ENCODE data around the gene UBE2I.
"Not testable (repeated sequence)": the region's sequence is repeated elsewhere in the genome, so short reads cannot be mapped to it uniquely, and the experiment has no call there.

UBE2I gene

DNA sequence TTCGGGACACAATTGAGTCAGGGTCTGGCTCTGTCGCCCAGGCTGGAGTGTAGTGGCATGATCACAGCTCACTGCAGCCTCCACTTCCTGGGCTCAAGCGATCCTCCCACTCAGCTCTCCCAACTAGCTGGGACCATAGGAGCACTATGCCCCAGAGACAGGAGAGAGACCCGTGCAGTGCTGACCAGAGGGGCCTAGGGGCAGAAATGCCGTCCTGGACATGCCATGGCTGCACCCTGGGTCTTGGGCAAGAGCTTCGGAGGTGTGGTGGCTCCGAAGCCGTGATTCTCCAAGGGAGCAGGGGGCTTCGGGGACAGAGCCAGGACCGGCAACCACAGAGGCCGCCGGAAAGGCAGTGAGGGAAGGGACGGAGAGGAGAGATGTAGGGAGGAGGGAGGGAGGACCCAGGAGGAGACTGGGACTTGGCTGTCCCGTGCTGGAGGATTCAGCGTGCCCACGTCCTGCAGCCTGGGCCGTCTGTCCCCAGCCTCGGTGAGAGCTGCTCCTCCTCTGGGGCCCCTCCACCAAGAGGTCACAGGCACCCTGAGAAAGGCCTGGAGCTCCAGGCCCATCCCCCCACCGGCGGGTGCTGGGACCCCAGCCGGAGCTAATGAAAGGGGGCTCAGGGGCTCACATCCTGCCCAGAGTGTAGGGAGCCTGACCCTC, 31.7 kb upstream of the UBE2I start:
- no peak for DNase-seq

DNA sequence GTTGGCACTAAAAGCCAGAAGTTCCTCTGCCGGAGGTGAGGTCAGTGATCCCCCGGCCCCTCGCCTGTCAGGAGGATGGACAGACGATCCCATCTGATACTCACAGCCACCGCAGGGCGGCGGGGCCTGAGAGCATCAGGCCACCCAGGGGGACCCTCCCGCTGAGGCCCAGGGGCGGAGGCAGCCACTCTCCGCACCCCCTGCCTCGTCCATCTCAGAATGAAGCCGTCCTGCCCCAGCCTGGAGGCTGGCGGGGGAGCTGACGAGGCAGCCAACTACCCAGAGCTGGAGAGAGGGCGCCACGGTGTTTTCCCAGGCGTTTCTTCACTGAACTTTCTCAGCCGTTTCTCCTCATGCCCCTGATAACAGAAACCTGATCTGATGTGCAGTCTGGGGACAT, 31.0 kb upstream of the UBE2I start:
- no peak for DNase-seq

GRCh38 chr16:1279081-1279944, 30.1 kb upstream of the UBE2I start:
- no peak for DNase-seq

DNA sequence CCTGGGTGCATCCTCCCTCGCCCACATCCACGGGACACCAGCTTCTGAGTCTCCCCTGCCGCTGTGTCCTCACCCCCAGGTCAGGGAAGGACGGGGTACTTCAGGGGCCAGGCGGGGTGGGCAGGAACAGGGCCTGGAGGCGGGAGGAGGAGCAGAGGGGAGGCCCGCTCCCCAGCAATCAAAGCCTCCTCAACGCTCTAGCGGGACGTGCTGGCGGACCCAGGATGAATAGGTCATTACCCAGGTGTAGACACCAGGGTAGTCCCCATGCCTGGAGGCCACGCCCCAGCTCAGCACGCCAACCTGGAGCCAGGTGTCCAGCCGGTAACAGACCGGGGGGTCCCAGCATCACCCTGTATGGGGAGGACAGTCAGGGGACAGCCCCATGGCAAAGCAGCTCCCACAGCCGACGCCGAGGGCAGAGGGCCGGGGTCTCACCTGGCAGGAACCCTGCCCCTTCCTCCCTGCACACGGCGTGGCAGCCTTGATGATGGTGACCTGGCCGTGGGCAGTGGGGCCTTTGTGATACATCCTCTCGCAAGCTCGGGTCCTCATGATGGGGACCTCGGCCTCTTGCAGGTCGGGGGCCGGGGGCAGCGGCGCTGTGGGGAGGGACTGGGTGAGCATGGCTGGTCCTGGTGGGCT, 29.4 kb upstream of the UBE2I start:
- DNase-seq: no peak

DNA sequence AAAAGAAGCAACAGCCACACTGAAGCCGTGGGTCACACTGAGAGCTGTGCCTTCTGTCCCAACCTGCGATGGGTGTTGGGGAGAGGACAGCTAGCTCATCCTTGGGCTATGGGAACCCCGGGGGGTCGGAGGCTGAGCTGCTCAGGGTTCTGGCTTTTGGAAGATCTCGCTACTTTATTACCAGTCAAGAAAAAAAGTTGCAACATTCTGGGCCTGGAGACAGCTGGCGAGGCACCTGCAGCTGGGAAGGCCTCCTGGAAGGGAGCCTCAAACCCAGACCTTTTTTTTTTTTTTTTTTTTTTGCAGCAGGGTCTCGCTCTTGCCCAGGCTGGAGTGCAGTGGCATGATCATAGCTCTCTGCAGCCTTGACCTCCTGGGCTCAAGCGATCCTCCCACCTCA, 28.7 kb upstream of the UBE2I start:
- DNase-seq: no peak

DNA sequence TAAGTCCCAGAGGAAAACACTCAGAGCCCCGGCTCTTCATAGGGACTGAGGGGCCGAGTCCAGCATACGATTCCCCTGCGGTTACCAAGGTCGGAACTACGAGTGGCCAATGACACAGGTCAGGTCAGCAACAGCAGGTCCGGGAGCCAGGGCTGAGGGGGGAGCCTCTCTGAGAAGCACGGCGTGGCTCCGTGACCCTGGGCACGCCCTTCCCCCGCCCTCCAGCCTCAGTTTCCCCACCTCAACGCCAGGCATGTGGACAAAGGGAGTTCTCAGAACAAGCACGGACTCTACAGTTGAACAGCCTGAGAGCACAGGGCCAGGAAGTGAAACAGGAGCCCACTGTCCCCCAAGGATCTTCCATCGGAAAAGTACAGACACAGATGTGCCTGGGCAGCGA, 27.9 kb upstream of the UBE2I start:
- no peak for DNase-seq

DNA sequence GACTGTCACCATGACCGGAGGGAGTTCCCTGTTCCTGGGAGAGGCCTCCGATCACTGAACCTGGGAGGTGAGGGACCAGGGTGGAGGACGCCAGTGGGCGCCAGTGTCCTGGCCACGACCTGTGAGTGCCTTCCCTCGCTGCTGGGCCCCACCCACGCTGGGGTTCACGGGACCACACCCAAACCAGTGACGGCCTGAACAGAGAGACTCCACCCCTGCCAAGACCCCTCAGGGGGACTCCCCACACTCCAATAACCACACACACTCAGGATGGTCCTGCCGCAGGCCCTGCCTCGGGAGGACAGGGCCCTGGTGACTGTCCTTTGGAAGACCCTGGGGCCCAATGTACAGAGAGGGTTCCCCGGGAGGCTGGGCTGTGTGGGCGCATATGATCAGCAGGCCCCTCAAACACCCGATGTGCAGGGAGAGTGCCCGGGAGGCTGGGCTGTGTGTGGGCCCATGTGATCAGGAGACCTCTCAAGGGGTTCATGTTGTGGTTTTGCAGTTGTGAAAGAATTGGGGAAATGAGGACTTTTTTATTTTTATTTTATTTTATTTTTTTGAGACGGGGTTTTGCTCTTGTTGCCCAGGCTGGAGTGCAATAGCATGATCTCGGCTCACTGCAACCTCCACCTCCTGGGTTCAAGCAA, 27.0 kb upstream of the UBE2I start:
- DNase-seq: no peak

GRCh38 chr16:1283296-1283695, 26.1 kb upstream of the UBE2I start:
- DNase-seq: no peak

DNA sequence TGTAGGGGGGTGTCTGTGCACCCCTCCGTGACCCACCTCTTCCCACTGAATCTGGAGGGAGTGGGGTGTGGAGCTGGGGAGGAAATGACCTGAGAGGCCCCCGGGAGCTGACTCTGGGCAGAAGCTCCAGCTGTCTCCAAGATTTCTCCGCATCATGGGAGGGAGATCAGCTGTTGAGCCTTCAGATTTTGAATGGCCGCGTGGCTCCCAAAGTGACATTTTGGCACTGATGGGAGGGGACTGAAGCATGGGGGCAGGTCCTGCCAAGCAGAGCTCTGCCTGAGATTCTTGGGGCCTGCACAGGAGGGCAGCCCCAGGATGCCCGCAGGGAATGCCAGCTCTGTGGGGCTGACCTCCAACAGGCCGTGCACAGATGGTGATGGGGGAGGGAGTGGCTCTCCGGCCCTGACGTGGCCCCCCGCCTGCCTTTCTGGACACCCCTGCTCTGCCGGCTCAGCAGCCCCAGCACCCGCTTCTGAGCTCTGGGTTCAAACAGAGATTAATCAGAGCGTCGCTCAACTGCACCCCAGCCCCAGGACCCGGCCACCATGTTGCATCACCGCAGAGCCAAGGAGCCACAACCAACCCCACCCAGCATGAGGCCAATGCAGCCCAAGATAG, 25.3 kb upstream of the UBE2I start:
- no peak for DNase-seq

- no peak for DNase-seq
Observed at GRCh38 chr16:1285669-1286512, 23.5 kb upstream of the UBE2I start.

GRCh38 chr16:1286513-1287094, 22.8 kb upstream of the UBE2I start:
- no peak for DNase-seq

DNA sequence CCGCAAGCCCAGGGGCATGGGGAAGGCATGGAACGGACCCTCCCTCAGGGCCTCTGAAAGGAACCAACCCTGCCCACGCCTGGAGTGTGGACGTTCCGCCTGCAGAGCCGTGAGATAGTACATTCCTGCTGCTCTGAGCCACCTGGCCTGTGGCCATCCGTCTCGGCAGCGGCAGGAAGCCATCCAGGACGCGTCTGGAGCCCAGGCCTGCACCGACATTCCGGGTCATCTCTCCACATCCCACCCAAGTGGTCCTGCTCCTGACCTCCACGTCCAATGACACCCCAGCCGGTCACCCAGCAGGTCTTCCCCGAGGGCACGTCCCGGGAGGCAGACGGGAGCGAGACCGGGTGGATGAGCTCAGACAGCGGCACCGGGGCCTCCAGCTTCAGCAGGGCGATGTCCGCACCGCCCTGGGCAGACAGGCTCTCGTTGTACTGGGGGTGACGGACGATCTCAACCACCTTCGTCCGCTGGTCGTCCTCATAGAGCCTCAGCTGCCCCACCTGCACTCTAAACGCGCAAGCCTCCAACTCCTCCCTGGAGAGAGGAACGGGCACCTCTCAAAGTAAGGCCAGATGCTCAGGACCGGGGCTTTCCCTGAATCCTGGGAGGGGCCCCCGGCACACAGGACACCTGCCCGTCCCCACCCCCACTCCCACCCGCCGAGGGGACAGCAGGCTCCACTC, 21.3 kb upstream of the UBE2I start:
- no peak for DNase-seq

GRCh38 chr16:1288813-1289476, 20.5 kb upstream of the UBE2I start:
- no peak for DNase-seq

DNA sequence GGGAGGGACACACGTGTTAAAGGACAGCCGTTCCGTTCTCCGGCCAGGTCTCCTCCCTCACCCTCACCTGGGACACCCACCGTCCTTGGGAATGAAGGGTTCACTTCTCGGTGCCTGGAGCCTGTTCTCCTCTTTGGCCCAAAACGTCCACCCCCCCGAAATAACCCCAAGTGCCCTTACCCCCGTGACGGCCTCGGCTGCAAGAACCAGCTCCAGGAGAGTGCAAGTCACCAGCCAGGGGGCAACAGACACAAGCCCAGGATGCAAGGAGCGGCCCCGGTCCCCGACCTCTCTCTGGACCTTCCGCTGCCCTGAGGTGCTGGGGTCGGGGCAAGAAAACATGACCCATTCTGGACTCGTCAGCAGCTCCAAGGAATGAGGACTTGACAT, 20.0 kb upstream of the UBE2I start:
- DNase-seq: no peak

- no peak for DNase-seq
Observed at GRCh38 chr16:1290063-1290501, 19.4 kb upstream of the UBE2I start.

DNA sequence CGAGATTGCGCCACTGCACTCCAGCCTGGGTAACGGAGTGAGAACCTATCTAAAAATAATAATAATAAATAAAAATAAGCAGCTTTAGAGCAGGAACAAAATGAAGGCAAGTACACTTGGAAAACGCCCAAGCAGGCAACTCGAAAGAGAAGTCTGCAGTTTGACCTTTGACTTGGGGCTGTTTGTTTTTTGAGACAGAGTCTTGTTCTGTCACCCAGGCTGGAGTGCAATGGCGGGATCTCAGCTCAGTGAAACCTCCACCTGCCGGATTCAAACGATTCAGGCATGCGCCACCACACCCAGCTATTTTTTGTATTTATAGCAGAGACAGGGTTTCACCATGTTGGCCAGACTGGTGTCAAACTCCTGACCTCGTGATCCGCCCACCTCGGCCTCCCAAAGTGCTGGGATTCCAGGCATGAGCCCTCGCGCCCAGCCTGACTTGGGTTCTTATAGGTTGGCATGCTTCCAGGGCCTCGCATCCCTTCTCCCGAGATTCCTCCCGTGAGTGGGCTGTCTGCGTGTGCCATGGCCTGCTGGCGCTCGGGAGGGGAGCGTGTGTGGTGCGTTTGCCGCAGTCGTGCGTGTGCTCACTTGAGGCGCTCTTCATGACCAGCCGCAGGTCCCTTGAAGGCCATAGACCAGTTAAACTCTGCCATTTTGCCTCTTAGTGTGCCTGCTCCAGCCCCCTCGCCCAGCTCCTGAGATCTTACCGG, 18.4 kb upstream of the UBE2I start:
- DNase-seq: no peak

DNA sequence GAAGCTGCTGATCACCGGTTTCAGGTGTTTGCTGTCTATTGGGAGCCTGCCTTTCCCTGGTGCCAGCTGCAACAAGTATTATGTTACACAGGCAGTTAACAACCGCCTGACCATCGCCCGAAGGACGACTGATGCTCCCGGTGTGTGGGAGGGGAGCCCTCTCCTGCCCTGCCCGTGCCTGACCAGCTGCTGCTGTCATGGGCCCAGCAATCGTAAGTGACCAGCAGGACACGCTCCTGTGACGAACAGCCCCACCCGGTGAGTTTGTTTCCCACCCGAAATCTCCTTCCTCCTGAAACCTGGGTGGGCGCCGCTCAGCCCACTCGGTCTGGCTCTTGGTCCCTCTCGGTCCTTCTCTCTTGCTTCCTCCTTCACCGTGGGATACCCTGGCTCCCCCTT, 17.9 kb upstream of the UBE2I start:
- DNase-seq: peak; percentile 47

DNA sequence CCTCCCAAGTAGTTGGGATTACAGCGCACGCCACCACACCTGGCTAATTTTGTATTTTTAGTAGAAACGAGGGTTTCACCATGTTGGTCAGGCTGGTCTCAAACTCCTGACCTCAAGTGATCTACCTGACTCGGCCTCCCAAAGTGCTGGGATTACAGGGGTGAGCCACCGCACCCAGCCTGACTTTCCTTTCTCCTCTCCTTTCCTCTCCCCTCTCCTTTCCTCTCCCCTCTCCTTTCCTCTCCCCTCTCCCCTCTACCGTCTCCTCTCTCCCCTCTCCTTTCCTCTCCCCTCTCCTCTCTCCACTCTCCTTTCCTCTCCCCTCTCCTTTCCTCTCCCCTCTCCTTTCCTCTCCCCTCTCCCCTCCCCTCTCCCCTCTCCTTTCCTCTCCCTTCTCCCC, 17.2 kb upstream of the UBE2I start:
- DNase-seq: not testable (repeated sequence)

GRCh38 chr16:1292808-1293207, 16.6 kb upstream of the UBE2I start:
- not testable (repeated sequence) for DNase-seq
